Nephron progenitor cell (in vitro differentiated cells): ENCODE data around the gene GREB1.
A peak's percentile ranks its signal among the peaks of the same experiment; 100 is the strongest.

Experiments
- DNase-seq: peaks from one replicate; pipeline ENCODE4 v3.0.0; 2021
- H3K27ac Mint-ChIP-seq: 2 replicates; pipeline ENCODE4 v1.8.0; 2021; ENCODE audit warnings: mild to moderate bottlenecking, moderate library complexity, mixed read lengths
- H3K27me3 Mint-ChIP-seq: 2 replicates; pipeline ENCODE4 v1.8.0; 2021; ENCODE audit warnings: mild to moderate bottlenecking, low read depth, mixed read lengths; ENCODE audit not compliant: poor library complexity
- H3K36me3 Mint-ChIP-seq: 2 replicates; pipeline ENCODE4 v1.8.0; 2021; ENCODE audit warnings: low read depth, mixed read lengths
- H3K4me1 Mint-ChIP-seq: 2 replicates; pipeline ENCODE4 v1.8.0; 2021; ENCODE audit warnings: mixed read lengths
- H3K4me3 Mint-ChIP-seq: 2 replicates; pipeline ENCODE4 v1.8.0; 2021; ENCODE audit warnings: mild to moderate bottlenecking, moderate library complexity, mixed read lengths
- H3K9me3 Mint-ChIP-seq: 2 replicates; pipeline ENCODE4 v1.8.0; 2021; ENCODE audit warnings: mild to moderate bottlenecking, moderate library complexity, mixed read lengths
- TF ChIP-seq, protein P1 (sequence below): fragments of 200-600 bp; sonication (generic); IDR thresholded peaks from 2 replicates; pipeline ENCODE4 v1.5.0; 2021; ENCODE audit warnings: antibody characterized with exemption

Gene GREB1

DNA sequence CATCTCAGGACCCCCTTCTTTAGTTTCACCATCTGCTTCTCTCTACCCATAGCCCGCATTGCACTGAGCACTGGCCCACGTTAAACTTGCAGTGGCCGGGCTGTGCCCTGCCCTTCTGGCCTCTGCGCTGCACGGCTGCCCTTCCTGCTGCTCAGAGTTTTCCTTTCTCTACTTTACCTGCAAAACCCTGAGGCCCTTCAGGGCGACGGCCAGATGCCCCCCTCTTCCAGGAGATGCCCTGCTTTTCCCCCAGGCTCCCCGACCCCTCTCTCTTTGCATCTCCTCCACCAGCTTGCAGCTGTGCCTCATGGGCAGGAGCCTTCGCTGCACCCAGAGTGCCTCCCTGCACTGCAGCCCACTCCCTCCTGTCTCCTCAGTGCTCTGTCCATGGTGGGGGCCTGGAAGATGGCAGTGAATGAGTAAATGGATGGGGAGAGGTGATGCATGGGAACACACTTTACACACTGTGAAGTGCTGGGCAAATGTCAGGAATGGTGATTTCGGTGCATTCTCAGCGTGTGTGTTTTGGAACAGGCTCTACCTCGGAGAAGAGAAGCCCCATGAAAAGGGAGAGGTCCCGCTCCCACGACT lies 82.3 kb downstream of the GREB1 start:
- H3K27ac Mint-ChIP-seq = no peak overlapping the region
- TF ChIP-seq, protein P1, sequence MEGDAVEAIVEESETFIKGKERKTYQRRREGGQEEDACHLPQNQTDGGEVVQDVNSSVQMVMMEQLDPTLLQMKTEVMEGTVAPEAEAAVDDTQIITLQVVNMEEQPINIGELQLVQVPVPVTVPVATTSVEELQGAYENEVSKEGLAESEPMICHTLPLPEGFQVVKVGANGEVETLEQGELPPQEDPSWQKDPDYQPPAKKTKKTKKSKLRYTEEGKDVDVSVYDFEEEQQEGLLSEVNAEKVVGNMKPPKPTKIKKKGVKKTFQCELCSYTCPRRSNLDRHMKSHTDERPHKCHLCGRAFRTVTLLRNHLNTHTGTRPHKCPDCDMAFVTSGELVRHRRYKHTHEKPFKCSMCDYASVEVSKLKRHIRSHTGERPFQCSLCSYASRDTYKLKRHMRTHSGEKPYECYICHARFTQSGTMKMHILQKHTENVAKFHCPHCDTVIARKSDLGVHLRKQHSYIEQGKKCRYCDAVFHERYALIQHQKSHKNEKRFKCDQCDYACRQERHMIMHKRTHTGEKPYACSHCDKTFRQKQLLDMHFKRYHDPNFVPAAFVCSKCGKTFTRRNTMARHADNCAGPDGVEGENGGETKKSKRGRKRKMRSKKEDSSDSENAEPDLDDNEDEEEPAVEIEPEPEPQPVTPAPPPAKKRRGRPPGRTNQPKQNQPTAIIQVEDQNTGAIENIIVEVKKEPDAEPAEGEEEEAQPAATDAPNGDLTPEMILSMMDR = no peak
- DNase-seq = no peak
- H3K36me3 Mint-ChIP-seq = peaks cover 79% of the 10 kb centered on the region
- peaks cover 1% of the 10 kb centered on the region for H3K27me3 Mint-ChIP-seq
- no peaks in the 10 kb centered on the region for H3K4me1 Mint-ChIP-seq
- no peaks in the 10 kb centered on the region for H3K9me3 Mint-ChIP-seq
- no peak overlapping the region for H3K4me3 Mint-ChIP-seq

DNA sequence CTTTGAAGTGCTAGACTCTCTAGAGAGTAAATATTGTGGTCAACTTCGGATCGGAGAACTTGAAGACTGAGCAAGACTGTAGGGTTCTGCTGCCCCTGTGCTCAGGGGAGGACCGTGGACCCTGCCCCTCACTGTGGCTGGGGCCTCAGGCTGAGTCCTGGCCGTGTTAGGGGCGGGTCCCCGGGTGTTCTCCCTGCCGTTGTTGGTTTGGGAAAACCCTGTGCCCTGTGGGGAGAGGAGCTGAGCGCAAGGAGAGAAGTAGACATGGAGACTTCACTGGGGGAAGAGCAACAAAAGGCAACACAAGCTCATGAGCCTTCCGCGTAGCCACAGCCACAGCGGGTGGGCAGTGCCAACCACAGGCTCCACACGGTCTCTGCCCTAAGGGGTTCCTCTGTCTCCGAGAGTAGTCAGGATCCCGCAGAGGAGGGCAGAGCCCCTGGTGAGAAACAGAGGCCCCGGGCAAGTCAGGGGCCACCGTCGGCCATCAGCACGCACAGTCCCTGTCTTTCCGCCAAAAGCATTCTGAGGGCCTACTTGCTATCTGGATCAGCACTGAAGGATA lies 83.1 kb downstream of the GREB1 start:
- H3K27me3 Mint-ChIP-seq = no peaks in the 10 kb centered on the region
- H3K9me3 Mint-ChIP-seq = no peaks in the 10 kb centered on the region
- no peak overlapping the region for H3K4me3 Mint-ChIP-seq
- H3K36me3 Mint-ChIP-seq = peaks cover 72% of the 10 kb centered on the region
- no peaks in the 10 kb centered on the region for H3K4me1 Mint-ChIP-seq
- H3K27ac Mint-ChIP-seq = peak overlapping the region; percentile 90
- TF ChIP-seq, protein P1 = no peak
- DNase-seq = no peak

DNA sequence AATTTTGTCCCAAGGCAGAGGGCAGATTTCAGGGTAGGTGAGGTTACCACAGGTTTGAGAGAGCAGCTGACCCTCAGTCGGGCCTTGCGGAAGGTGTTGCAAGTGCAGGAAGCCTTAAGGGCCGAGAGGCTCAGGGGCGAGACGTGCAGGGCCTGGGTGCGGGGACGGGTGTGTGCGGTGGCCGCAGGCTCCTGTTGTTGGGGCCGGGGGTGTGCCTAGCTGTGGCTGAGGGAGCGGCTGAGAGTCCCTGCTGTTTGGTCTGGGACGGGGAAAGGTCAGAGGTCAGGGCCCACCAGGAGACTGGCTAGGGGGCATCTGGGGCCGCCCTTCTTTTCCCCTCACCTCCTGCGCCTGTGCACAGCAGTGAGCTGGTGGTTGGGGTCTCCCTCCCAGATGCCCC lies 83.7 kb downstream of the GREB1 start:
- Mint-ChIP-seq H3K9me3 (no peaks in the 10 kb centered on the region), H3K4me1 (no peaks in the 10 kb centered on the region), H3K36me3 (peaks cover 70% of the 10 kb centered on the region), H3K27me3 (no peaks in the 10 kb centered on the region), H3K27ac (peak overlapping the region; percentile 90), H3K4me3 (no peak overlapping the region)
- no peak for DNase-seq
- TF ChIP-seq, protein P1 = no peak

DNA sequence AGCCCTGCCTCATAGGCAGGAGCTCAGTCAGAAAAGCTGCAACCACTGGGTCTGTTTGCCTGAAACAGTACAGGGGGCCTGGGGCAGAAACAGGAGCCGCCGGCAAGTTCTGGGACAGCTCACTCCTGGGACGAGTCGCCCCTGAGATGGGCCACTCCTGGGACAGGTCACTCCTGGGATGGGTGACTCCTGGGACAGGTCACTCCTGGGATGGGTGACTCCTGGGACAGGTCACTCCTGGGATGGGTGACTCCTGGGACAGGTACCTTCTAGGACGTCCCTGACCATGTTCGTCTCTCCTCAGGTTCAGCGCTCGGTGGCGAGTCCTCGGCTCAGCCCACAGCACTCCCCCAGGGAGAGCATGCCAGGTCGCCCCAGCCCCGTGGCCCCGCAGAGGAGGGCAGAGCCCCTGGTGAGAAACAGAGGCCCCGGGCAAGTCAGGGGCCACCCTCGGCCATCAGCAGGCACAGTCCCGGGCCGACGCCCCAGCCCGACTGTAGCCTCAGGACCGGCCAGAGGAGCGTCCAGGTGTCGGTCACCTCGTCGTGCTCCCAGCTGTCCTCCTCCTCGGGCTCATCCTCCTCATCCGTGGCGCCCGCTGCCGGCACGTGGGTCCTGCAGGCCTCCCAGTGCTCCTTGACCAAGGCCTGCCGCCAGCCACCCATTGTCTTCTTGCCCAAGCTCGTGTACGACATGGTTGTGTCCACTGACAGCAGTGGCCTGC lies 84.3 kb downstream of the GREB1 start:
- Mint-ChIP-seq H3K36me3 (peaks cover 71% of the 10 kb centered on the region), H3K4me1 (no peaks in the 10 kb centered on the region), H3K9me3 (no peaks in the 10 kb centered on the region), H3K4me3 (no peak overlapping the region), H3K27me3 (no peaks in the 10 kb centered on the region), H3K27ac (no peak overlapping the region)
- no peak for DNase-seq
- TF ChIP-seq, protein P1 = no peak

DNA sequence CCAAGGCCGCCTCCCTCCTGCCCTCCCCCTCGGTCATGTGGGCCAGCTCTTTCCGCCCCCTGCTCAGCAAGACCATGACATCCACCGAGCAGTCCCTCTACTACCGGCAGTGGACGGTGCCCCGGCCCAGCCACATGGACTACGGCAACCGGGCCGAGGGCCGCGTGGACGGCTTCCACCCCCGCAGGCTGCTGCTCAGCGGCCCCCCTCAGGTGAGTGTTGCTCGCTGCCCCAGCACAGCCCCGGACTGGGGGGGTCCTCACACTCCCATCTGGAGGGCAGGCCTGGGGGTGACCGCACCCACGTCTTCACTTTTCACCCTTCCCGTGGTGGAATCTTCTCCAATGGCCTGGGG lies 84.8 kb downstream of the GREB1 start:
- peak overlapping the region; percentile 45 for H3K27ac Mint-ChIP-seq
- H3K9me3 Mint-ChIP-seq = no peaks in the 10 kb centered on the region
- TF ChIP-seq, protein P1 = no peak
- no peaks in the 10 kb centered on the region for H3K4me1 Mint-ChIP-seq
- H3K4me3 Mint-ChIP-seq = no peak overlapping the region
- no peak for DNase-seq
- H3K36me3 Mint-ChIP-seq = peaks cover 71% of the 10 kb centered on the region
- peaks cover 5% of the 10 kb centered on the region for H3K27me3 Mint-ChIP-seq

DNA sequence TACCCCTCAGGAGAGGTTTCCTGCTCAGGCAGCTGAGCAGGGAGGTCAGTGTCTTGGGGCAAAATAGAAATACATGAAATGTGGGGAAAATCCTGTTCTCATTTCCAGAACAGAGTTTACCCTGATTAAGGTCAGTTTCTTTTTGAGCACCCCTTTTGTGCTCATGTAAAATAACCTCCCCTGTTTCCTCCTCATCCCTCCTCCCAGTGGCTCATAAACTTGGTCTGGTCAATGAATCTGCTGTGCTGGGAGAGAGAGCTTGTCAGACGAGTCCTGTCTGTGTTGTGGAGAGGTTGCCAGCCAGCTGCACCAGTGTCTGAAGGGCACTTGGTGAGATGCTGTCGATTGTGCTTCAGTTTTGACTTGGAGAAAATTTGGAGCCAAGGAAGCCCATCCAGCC lies 87.6 kb downstream of the GREB1 start:
- peaks cover 3% of the 10 kb centered on the region for H3K9me3 Mint-ChIP-seq
- H3K4me3 Mint-ChIP-seq = no peak overlapping the region
- no peak overlapping the region for H3K27ac Mint-ChIP-seq
- peaks cover 5% of the 10 kb centered on the region for H3K27me3 Mint-ChIP-seq
- TF ChIP-seq, protein P1 = no peak
- peaks cover 79% of the 10 kb centered on the region for H3K36me3 Mint-ChIP-seq
- DNase-seq = no peak
- H3K4me1 Mint-ChIP-seq = no peaks in the 10 kb centered on the region
